ENCODE measurements around the gene FBXL12.
"Not testable (repeated sequence)": the region's sequence is repeated elsewhere in the genome, so short reads cannot be mapped to it uniquely, and the experiment has no call there.

FBXL12 gene, protein sequence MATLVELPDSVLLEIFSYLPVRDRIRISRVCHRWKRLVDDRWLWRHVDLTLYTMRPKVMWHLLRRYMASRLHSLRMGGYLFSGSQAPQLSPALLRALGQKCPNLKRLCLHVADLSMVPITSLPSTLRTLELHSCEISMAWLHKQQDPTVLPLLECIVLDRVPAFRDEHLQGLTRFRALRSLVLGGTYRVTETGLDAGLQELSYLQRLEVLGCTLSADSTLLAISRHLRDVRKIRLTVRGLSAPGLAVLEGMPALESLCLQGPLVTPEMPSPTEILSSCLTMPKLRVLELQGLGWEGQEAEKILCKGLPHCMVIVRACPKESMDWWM

DNA sequence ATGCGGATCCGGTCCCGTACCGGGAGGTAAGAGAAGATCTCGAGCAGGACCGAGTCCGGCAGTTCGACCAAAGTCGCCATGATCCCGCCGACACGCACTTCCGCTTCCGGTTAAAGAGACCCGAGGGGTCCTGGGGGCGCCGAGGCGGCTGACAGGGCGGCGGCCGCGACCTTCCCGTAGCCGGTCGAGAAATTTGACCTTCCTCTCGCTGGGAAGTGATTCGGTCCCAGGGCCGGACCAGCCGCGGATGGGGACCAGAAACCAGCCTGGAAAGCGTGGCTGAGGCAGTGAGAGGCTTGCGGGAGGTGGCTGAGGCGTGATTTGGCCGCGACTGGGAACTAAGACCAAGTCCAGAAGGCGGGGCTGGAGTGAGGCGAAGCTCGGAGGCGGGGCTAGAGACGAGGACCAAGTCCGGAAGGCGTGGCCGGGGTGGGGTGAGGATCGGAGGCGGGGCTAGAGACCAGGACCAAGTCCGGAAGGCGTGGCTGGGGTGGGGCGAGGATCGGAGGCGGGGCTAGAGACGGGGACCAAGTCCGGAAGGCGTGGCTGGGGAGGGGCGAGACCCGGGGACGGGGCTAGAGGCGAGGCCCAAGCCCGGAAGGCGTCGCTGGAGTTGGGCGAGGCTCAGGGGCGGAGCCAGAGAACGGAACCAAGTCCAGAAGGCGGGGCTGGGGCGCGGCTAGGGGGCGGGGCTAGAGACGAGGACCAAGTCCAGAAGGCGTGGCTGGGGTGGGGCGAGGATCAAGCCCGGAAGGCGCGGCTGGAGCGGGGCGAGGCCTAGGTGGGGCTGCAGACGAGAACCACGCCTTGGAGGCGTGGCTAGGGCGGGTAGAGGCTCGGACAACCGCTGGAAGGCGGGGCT lies at the start of gene FBXL12:
Gene FBXL12, minus strand, starts transcription at position 346 of the 862 bp plus-strand sequence. Its CDS starts 266 bp downstream, at position 80.
- DNase-seq (ENCODE audit: low spot score) (peak; percentile 98), FAIRE-seq (peak; percentile 88)

DNA sequence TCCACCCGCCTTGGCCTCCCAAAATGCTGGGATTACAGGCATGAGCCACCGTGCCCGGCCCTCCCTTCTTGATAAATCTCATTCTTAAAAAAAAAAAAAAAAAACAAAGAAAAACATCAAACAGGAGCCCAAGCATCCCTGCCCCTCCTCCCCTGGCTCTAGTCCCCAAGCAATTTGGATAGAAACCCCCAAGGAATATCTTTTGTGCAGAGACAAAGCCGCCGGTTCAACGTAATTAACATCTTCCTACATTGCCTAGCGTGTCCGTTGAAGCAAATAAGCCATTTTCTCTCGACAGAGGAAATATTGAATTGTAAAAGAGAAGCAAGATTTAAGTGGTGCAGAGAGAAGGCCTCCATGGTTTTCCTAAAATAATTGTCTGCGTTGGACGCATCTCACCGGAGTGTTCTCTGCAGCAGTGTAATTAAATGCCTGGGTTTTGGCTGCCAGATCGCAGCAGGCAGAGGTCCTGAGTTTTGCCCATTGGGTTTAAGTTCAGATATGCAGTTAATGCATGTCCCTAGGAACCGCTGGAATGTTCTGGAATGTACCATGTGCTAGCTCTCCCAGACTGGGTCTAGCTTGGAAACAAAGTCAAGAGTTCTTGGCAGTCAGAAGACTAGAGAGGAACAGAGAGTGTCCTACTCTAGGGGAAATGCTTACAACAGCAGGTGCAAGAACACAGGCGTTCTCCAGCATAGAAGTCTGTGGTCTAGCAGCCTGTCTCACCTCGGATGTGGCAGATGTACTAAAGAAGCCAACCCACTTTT lies 47.0 kb upstream of the FBXL12 start:
- DNase-seq (ENCODE audit: low spot score) (no peak), FAIRE-seq (no peak)

DNA sequence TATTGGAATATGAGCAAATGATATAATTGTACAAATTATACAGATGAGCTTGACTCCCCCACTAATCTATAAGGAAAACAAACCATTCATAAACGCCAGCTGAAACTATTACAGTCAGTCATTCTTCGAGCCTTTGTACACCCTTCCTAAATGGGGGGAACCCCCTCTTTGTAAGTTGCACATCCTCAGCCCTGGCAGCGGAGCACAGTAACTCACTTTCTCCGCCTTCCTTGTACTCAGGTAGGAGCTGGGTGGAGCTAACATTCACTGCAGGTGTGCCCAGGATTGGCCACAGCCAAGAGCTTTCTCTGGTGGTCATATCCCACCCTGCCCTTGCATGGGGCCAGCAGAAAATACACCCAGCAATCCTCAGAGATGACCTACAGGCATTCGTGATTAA lies 44.9 kb upstream of the FBXL12 start:
- FAIRE-seq (no peak), DNase-seq (ENCODE audit: low spot score) (no peak)

DNA sequence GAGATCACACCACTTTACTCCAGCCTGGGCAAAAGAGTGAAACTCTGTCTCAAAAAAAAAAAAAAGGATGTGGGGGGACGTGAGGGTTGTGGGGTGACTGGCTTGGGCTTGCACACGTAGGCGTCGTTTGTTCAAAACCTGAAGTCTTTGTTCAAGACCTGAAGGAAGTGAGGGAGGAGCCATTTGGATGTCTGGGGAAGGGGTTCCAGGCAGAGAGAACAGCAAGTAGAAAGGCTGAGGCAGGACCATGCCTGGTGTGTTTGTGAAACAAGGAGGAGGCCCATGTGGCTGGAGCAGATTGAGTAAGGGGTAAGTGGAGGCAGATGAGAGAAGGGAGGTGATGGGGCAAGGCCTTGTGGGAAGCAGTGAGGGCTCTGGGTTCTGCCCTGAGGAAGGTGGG lies 44.1 kb upstream of the FBXL12 start:
- FAIRE-seq (no peak), DNase-seq (ENCODE audit: low spot score) (no peak)

DNA sequence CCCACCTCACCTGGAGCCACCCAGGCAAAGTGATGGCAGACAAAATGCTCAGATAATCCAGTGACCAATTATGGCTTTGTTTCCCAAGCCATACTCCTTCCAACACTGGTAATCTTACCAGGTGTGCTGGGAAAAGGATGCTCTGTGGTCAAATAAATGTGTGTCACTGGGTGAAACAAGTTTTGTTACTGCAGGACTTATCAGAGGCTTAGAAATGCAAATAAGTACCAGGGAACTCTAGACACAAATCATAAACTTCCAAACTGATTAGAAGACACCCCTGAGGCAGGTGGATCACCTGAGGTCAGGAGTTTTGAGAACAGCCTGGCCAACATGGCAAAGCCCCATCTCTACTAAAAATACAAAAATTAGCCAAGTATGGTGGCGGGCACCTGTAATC lies 42.6 kb upstream of the FBXL12 start:
- FAIRE-seq = no peak

DNA sequence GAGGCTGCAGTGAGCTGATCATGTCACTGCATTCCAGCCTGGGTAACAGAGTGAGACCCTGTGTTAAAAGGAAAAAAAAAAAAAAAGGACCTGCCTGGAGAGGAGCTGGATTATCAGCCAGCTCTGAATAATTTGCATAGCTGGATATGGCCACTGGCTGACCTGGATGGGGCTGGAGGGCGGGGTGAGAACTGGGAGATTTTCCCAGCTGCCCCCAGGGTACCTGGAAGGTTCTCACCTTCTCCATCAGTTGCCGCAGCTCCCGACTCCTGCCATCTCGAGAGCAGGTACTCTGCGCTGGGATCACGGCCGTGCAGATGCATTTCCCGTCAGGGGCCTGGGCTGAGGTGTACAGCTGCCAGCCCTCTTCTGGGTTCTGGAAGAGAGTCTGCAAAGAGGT lies 41.5 kb upstream of the FBXL12 start:
- FAIRE-seq (no peak), DNase-seq (ENCODE audit: low spot score) (no peak)

More for the DNA sequence above, 42.6 kb upstream of the FBXL12 start:
- DNase-seq (ENCODE audit: low spot score) = no peak

DNA sequence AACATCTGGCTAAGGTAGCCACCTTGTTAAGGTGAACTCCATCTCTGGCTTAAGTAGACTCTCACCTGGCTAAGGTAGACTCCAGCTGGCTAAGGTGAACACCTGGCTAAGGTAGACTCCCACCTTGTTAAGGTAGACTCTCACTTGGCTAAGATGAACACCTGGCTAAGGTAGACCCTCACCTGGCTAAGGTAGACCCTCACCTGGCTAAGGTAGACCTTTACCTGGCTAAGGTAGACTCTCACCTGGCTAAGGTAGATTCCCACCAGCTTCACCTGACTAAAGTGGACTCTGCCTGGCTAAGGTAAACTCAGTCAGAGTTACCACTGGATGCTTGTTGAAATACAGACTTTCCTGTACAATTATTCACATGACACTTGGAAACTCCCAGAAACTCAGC lies 39.9 kb upstream of the FBXL12 start:
- DNase-seq (ENCODE audit: low spot score) = no peak
- no peak for FAIRE-seq

DNA sequence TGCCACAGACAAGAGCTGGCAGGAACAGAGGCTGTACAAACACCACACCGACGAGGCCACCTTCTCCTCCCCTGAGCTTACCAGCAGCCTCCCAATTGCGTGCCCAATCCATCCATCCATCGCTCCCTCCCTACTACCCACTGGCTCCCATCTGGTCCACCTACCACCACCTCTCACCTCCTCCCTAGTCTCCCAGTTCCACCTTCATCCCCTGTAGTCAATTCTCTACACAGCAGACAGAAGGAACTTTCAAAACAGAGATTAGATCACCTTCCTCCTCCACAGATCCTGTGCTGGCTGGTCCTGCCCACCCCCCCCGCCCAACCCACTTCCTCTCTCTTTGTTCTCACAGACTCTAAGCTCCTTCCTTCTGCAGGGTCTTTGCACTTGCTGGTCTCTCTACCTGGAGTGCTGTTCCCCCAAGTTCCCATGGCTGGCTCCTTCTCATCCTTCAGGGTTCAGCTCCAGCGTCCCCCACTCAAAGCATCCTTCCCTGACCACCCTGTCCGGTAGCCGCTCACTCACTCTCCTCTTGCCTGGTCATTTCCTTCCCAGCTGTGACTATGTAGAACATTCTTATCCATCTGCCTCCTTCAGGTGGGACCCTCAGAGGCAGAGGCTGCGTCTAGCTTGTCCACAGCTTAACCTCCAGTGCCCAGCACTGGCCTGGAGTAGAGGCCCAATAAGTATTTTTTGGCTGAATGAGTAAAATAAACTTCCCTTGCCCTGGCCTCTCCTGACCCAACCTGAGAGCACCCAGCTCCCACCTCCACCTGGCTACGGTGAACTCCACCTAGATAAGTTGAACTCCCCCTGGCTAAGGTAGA lies 39.3 kb upstream of the FBXL12 start:
- DNase-seq (ENCODE audit: low spot score) (no peak), FAIRE-seq (no peak)

DNA sequence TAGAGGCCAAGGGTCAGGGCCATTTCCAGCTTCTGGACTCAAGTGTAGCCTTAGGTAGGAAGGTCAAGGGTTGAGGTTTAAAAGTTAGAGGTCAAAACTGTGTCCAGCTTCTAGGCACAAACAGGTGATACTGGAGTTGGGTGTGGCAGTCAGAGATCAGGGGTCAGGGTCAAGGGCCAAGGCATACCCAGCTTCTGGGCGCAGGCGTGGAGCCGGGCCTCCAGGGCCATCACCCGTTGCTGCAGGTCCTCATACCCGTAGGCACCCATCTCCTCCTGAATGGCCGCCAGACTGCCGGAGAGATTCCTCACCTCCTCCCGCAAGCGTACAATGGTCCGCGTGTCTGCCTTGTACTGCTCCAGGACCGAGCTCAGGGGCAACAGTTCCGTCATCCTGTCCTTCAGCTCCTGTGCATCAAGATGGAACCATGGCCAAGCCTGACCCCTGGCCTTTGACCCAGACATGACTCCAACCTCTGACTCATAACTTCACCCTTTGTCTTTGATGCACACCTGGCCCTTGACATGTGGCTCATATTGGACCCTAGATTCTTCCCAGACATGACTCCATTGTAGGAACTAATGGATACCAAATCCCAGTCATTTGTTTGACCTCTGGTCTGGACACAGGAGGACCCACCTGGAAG lies 38.3 kb upstream of the FBXL12 start:
- DNase-seq (ENCODE audit: low spot score) (no peak), FAIRE-seq (no peak)

DNA sequence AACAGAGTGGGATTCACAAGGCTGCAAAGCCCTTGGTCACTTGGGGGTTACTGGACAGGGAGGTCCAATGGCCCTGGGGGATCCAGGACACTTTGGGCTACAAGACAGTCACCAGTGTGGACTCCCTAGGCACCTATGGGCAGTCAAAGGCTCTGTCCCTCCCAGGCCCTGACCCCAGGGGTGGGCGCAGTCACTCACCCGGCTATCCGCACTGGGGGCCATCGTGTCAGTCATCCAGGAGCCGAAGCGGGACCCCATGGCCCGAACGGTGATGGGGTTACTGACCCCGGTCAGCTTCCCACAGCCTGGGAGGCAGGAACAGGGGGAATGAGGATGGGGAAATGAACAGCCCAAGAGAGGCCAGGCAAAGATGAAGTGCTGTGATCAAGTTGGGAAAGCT lies 37.7 kb upstream of the FBXL12 start:
- DNase-seq (ENCODE audit: low spot score) (no peak), FAIRE-seq (no peak)

DNA sequence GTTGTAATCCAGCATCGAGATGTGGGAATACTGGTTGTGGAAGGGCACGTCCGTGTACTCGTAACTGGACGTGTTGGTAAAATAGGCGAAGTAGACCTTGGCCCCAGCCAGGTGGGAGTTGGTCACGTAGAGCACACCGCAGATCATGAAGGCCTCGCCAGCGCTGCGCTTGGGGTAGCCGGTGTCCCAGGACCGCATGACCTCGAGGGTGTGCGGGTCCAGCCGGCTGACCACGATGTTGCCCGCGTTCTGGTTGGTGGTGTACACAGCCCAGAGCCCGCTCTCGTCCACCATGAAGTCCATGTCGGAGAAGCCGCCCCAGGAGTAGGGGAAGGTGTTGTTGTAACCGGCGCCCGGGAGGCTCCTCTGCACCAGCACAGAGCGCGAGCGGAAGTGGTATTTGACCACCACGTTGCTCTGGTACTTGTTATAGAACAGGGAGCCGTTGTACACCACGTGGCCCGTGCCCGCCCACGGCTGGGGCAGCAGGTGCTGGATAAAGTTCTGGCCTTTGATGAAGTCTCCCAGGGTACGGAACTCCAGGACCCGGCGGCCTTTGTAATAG lies 35.5 kb upstream of the FBXL12 start:
- DNase-seq (ENCODE audit: low spot score) = no peak
- FAIRE-seq = no peak

DNA sequence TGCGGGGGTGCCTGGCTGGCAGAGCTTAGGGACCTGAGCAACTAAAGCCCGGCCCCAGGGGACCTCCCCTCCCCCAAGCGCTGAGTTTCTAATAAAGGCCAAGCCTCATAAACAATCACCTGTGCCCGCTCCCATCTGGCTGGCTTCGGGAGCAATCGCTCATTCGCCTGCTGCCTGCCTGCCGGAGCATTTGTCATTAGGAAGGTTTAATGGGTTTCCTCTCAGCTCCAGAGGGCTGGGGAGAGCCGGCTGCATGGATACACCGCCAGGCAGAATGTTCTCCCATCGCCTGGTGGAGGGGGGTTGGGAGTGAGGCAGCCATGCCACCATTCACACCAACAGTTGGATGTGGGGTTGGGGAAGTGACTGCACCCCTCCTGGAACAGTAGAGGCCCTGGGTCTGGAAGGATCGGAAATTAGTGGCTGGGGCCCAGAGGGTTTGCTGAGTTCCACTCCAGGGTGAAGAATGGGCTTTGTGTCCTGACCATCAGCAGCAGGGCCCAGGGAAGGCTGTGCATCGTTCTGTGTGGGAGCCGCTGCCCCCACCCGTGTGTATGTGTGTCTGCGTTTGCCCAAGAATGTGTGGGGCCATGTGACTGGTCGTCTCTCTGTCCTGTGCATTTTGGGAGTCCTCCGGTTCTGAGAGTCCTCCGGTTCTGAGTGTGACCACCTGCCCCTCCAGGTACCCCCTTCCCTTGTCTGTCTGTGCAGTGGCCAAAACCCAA lies 31.5 kb upstream of the FBXL12 start:
- DNase-seq (ENCODE audit: low spot score) (no peak), FAIRE-seq (no peak)

DNA sequence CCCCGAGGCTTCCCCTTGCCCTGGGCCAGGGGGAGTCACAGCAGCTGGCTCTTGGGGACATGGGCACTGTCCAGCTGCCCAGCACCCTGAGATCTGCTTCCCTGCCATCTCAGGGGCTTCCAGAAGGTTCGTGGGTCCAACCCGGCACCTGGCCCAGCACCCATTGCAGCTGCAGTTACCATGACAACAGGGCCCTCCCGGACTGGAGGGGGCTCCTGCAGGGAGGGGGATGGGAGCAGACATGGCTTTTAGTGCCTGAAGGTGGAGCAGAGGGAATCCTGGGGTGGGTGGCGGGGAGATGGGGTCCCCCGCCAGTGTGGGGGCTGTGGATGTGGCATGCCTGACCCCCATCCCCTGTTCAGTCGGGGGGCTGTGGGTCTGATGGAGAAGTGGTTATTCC lies 30.9 kb upstream of the FBXL12 start:
- FAIRE-seq = no peak
- no peak for DNase-seq (ENCODE audit: low spot score)

DNA sequence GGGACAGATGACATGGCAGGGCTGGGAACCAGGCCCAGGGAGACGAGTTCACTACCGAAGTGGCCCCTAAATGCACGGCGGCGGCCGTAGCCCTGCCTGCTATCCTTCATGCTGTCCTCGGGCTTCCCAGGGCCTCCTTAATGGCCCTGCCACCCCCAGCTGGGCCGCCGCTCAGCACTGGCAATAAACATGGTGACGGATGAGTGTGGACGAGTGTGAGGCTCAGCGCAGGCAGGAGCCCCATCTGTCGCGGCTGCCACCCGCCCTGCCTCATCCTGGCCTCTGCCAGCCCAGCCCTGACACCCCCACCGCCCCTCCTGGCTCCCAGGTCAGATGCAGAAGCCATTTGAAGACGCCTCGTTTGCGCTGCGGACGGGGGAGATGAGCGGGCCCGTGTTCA lies 29.9 kb upstream of the FBXL12 start:
- DNase-seq (ENCODE audit: low spot score) (no peak), FAIRE-seq (no peak)

DNA sequence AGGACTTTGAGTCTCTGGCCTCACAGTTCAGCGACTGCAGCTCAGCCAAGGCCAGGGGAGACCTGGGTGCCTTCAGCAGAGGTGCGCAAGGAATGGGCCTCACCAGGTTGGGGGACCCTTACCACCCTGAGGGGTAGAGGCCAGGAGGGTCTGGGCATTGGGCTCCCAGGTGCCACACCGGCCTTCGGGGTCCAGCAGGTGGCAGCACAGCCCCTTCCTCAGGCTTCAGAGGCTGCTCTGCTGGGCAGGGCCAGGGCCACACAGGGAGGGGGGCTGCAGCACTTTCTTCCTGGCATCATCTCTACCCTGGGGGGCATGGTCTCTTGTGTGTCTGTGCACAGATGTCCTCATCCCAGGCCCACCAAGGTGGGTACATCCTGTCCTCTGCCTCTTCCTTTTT lies 29.2 kb upstream of the FBXL12 start:
- FAIRE-seq = no peak
- no peak for DNase-seq (ENCODE audit: low spot score)

DNA sequence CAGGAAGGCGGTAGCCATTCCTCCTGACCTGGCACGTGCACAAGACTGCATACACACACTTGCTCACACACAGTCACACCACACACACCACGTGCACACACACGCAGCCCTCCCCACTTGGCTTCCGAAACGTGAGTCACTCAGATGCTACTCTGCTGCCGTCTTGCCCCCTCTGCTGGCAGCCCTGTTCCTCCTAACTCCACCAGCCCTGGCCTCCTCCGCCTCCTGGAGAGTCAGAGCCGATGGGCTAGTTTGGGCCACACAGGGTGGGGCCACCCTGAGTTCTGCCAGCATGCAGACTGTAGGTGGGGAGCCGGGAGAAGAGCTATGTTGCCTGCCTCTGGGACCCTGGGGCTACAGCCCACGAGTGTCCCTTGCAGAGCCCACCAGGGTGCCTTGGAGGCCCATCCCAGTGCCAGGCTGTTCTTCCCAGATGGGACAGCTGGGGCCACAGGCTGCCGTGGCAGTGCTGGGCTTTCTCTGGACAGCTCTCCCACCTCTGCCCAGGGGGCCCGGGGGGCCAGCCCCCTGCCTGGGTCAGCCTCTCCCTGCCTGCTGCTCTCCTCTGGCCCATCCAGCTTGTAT lies 28.3 kb upstream of the FBXL12 start:
- no peak for FAIRE-seq
- peak; percentile 65 for DNase-seq (ENCODE audit: low spot score)

DNA sequence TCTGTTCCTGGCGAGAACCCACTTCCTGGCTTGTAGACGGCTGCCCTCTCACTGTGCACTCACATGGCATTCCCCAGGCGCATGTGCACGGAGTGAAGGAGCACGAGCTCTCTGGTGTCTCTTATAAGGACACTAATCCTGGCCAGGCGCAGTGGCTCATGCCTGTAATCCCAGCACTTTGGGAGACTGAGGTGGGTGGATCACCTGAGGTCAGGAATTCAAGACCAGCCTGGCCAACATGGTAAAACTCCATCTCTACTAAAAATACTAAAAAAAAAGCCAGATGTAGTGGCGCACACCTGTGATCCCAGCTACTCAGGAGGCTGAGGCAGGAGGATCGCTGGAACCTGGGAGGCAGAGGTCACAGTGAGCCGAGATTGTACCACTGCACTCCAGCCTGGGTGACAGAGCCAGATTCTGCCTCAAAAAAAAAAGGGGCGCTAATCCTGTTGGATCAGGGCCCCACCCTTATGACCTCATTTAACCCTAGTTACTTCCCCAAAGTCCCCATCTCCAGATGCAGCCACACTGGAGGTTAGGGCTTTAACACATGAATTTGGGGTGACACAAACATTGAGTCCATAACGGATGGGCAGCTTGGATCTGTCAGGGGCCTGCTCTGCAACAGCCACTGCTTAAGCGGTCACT lies 24.9 kb upstream of the FBXL12 start:
- DNase-seq (ENCODE audit: low spot score); FAIRE-seq: not testable (repeated sequence)

DNA sequence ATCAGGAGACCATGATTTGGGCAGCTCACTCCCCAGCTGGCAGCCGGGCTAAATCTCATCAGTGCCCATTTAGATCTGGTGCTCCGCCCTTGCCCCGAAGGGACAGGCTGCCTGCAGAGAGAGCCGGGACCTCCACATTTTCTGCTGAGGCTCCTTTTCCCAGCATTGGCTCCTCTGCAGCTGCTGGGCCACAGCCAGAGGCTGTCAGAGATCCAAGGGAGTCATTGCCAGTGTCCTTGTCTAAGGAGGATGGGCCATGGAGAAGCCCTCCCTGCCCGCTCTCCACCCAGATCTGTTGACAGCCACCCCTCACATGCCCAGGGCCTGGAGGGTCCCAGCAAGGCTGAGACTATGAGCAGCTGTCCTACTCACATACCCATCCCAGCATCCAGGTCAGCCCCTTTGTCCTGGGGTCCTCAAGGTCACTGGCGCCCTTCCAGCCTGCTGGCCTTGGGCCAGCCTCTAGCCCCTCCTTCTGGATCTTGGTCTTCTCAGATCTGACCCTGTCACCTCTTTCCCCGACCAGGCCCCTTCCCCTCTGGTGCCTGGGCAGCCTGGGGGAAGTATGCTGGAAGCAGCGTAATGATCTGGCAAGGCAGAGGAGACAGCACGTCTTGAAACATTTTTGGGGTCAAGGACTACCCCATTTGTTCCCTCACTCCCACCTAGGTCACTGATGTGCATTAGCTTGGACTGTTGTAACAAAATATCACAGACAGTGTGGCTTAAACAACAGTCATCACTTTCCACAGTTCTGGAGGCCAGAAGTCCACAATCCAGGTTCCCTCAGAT lies 24.2 kb upstream of the FBXL12 start:
- DNase-seq (ENCODE audit: low spot score) (no peak), FAIRE-seq (no peak)

Data from RCC 7860 (cell line).